OCI-LY7 (cell line): ENCODE measurements around the gene PLPPR3. TPM values are rescaled to one million over a fixed set of nuclear protein-coding genes. Genes with fewer than 3 reads are reported as not detected.

ENCODE experiments used
- BruUV-seq: library from RNA; stranded (reverse); fragments of 400-500 nt; replicated peaks from 2 replicates; lab custom pipeline; 2021; lab: Mats Ljungman, UMichigan
- CTCF ChIA-PET: fragments of 300-600 bp; sonication (Branson Sonifier 250); formaldehyde crosslinking; loops from one replicate; lab custom pipeline; 2022; ENCODE audit warnings: antibody characterized with exemption; ENCODE audit not compliant: unreplicated experiment; lab: Charles Lee
- POLR2A ChIA-PET: fragments of 300-600 bp; sonication (Branson Sonifier 250); formaldehyde crosslinking; loops from one replicate; lab custom pipeline; 2022; ENCODE audit warnings: antibody characterized with exemption; lab: Charles Lee
- DNase-seq: peaks from one replicate; pipeline ENCODE4 v3.0.0-alpha.2; 2015; ENCODE audit warnings: low spot score
- H2AFZ ChIP-seq: fragments of 200-600 bp; sonication (generic), shearing (Covaris generic); 2 replicates; pipeline ENCODE4 v1.6.1; 2014; ENCODE audit warnings: mild to moderate bottlenecking, antibody characterized with exemption, low read length, moderate library complexity
- H3K27ac ChIP-seq: fragments of 200-600 bp; sonication (generic); 2 replicates; pipeline ENCODE4 v1.5.1; 2014; ENCODE audit warnings: mixed run types, low read depth, mild to moderate bottlenecking, moderate library complexity, low read length, inconsistent platforms; ENCODE audit not compliant: poor library complexity, severe bottlenecking
- H3K36me3 ChIP-seq: fragments of 200-600 bp; sonication (generic); 2 replicates; pipeline ENCODE4 v1.6.1; 2014; ENCODE audit warnings: mild to moderate bottlenecking, antibody characterized with exemption, low read length, moderate library complexity, mixed read lengths; ENCODE audit not compliant: insufficient read depth
- H3K4me1 ChIP-seq: fragments of 200-600 bp; sonication (generic); 2 replicates; pipeline ENCODE4 v1.5.1; 2014; ENCODE audit warnings: mild to moderate bottlenecking, low read length; ENCODE audit not compliant: insufficient read depth, poor library complexity, severe bottlenecking
- H3K4me2 ChIP-seq: fragments of 200-600 bp; sonication (generic); 2 replicates; pipeline ENCODE4 v1.6.1; 2014; ENCODE audit warnings: mild to moderate bottlenecking, low read length
- H3K4me3 ChIP-seq: fragments of 200-600 bp; sonication (generic); 2 replicates; pipeline ENCODE4 v1.5.1; 2014; ENCODE audit warnings: mild to moderate bottlenecking, low read depth, low read length; ENCODE audit not compliant: poor library complexity, severe bottlenecking
- H3K79me2 ChIP-seq: fragments of 200-600 bp; sonication (generic); 2 replicates; pipeline ENCODE4 v1.6.1; 2016; ENCODE audit warnings: low read depth, mild to moderate bottlenecking, low read length, moderate library complexity, mixed read lengths; ENCODE audit not compliant: insufficient read depth
- H3K9me2 ChIP-seq: fragments of 200-600 bp; sonication (generic); 2 replicates; pipeline ENCODE4 v1.6.1; 2016; ENCODE audit warnings: mild to moderate bottlenecking, low read length, mixed read lengths; ENCODE audit not compliant: insufficient read depth
- H3K9me3 ChIP-seq: fragments of 200-600 bp; sonication (generic); 2 replicates; pipeline ENCODE4 v1.6.1; 2014; ENCODE audit warnings: mild to moderate bottlenecking, mixed run types, low read length, mixed read lengths
- H4K20me1 ChIP-seq: fragments of 200-600 bp; sonication (generic); 2 replicates; pipeline ENCODE4 v1.6.1; 2014; ENCODE audit warnings: mild to moderate bottlenecking, antibody characterized with exemption, low read length, moderate library complexity, mixed read lengths; ENCODE audit not compliant: insufficient read depth
- EZH2phosphoT487 ChIP-seq: fragments of 200-600 bp; sonication (generic); IDR thresholded peaks from 2 replicates; pipeline ENCODE4 v1.6.1; 2018; ENCODE audit warnings: low read depth, borderline replicate concordance, mild to moderate bottlenecking, mixed run types, antibody characterized with exemption, low read length, moderate library complexity, mixed read lengths
- intact Hi-C: fragments of 100-400 bp; cut with micrococcal nuclease; formaldehyde crosslinking; loops from one replicate; pipeline ENCODE4 v1.10.0; 2022; ENCODE audit not compliant: unreplicated experiment
- total RNA-seq, 2 experiments: library from RNA; depleted of rRNA in 1 of 2; stranded (reverse); fragments of >200 nt in 1 of 2; shearing (Covaris generic) in 1 of 2; gene quantifications; 2 replicates each; pipeline ENCODE4 v1.2.3, GENCODE V29; 2014 to 2022
- TF ChIP-seq, protein P1 (sequence below): fragments of 200-600 bp; sonication (generic); conservative IDR thresholded peaks from 2 replicates; pipeline ENCODE4 v1.5.1; 2014; ENCODE audit warnings: mild to moderate bottlenecking, antibody characterized with exemption, low read length, moderate library complexity, mixed read lengths

The PLPPR3 gene
- total RNA-seq, 2 experiments from 2014 or later, result not detected

DNA sequence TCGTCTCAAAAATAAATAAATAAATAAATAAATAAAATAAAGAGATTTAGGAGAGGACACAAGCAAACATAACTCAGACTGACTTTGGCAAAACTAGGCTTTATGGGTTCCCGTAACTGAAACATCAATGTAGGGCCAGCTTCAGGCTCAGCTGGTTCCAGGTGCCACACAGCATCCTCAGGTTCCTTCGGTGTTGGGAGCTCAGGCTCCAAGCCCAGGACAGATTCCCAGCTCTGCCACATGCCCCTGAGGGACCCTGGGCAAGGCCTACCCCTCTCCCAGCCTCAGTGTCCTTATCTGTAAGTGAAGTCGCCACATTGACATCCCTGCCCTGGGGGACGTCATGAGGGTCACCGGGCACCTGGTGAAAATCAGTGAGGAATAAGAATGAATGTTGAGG lies 52.1 kb downstream of the PLPPR3 start:
- Histone ChIP-seq H3K4me1 (no peaks in the 10 kb centered on the region), H3K9me2 (no peaks in the 10 kb centered on the region), H2AFZ (no peak overlapping the region), H3K4me3 (no peak overlapping the region), H3K9me3 (no peaks in the 10 kb centered on the region), H3K79me2 (no peaks in the 10 kb centered on the region), H4K20me1 (no peaks in the 10 kb centered on the region), H3K4me2 (no peak overlapping the region), H3K36me3 (no peaks in the 10 kb centered on the region), H3K27ac (no peak overlapping the region)
- ChIA-PET CTCF (no interaction called here), POLR2A (no interaction called here)
- no peak for DNase-seq
- intact Hi-C loops, result loop anchor here (1.0 to 2.0 kb wide), 3 partner anchors 93 to 213 kb away; no protein-coding TSS in a partner anchor
- TF ChIP-seq, protein P1, sequence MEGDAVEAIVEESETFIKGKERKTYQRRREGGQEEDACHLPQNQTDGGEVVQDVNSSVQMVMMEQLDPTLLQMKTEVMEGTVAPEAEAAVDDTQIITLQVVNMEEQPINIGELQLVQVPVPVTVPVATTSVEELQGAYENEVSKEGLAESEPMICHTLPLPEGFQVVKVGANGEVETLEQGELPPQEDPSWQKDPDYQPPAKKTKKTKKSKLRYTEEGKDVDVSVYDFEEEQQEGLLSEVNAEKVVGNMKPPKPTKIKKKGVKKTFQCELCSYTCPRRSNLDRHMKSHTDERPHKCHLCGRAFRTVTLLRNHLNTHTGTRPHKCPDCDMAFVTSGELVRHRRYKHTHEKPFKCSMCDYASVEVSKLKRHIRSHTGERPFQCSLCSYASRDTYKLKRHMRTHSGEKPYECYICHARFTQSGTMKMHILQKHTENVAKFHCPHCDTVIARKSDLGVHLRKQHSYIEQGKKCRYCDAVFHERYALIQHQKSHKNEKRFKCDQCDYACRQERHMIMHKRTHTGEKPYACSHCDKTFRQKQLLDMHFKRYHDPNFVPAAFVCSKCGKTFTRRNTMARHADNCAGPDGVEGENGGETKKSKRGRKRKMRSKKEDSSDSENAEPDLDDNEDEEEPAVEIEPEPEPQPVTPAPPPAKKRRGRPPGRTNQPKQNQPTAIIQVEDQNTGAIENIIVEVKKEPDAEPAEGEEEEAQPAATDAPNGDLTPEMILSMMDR, result no peak
- TF ChIP-seq EZH2phosphoT487, result no peak
- BruUV-seq, result no TSS peak

DNA sequence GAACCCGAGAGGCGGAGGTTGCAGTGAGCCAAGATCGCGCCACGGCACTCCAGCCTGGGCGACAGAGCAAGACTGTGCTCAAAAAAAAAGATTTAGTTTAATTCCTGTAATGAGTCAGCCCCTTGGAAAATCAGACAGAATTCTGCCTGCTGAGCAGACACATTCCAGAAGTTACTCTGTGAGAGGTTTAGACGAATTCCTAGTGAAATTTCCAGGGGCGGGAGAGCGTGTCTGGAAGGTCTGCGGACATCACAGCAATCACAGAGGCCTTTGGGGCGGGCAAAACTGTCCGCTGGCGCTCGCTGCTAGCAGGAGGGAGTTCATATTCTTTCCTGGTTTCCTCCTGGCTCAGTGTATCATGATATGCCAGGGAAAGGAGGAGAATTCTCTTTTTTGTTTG lies 53.3 kb downstream of the PLPPR3 start:
- intact Hi-C loops, result no loop called here
- no peak for DNase-seq
- Histone ChIP-seq H3K9me3 (no peaks in the 10 kb centered on the region), H3K9me2 (no peaks in the 10 kb centered on the region), H3K79me2 (no peaks in the 10 kb centered on the region), H3K4me3 (no peak overlapping the region), H3K27ac (no peak overlapping the region), H2AFZ (no peak overlapping the region), H3K4me2 (no peak overlapping the region), H3K36me3 (no peaks in the 10 kb centered on the region), H4K20me1 (no peaks in the 10 kb centered on the region), H3K4me1 (no peaks in the 10 kb centered on the region)
- ChIA-PET CTCF (no interaction called here), POLR2A (no interaction called here)
- BruUV-seq, result no TSS peak
- TF ChIP-seq EZH2phosphoT487, result no peak
- TF ChIP-seq, protein P1, result no peak

DNA sequence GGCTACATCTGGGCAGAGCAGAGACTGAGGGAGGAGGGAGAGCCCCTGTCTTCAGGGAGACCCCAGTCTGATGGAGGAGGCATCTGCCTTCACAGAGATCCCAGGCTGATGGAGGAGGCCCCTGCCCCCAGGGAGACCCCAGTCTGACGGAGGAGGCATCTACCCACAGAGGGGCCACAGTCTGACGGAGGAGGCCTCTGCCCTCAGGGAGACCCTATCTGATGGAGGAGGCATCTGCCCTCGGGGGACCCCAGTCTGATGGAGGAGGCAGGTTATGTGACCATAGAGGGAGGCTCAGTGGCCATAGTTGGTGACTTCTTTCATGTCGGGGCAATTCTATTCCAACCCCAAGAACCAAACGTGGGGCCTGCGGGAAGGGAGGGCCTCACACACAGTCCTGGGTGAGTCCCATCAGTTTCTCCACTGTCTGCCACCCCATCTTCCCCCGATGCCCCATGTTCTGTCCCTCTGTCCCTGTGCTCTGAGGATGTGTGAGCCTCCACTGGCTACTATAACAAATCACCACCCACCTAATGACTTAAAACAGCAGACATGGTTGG lies 56.5 kb downstream of the PLPPR3 start:
- no peak overlapping the region for H3K27ac ChIP-seq
- no peak overlapping the region for H3K4me2 ChIP-seq
- no peaks in the 10 kb centered on the region for H3K9me2 ChIP-seq
- BruUV-seq, result no TSS peak
- POLR2A ChIA-PET, result no interaction called here
- H4K20me1 ChIP-seq, result no peaks in the 10 kb centered on the region
- H3K36me3 ChIP-seq, result no peaks in the 10 kb centered on the region
- H3K4me1 ChIP-seq, result no peaks in the 10 kb centered on the region
- TF ChIP-seq EZH2phosphoT487, result no peak
- TF ChIP-seq, protein P1, result no peak
- no peak overlapping the region for H3K4me3 ChIP-seq
- intact Hi-C loops, result no loop called here
- H3K9me3 ChIP-seq, result no peaks in the 10 kb centered on the region
- CTCF ChIA-PET, result no interaction called here
- DNase-seq, result no peak
- H2AFZ ChIP-seq, result no peak overlapping the region
- no peaks in the 10 kb centered on the region for H3K79me2 ChIP-seq
